HCT116 (cell line): ENCODE results near the gene BCS1L. TPM values are rescaled to one million over a fixed set of nuclear protein-coding genes. Genes with fewer than 3 reads are reported as not detected.

ENCODE experiments used
- ATAC-seq: fragments of 200-7000 bp; cut with Tn5 transposase; 2 replicates; pipeline ENCODE4 v1.9.1; 2020; ENCODE audit warnings: mild to moderate bottlenecking, moderate library complexity
- BruUV-seq: library from RNA; stranded (reverse); fragments of 400-500 nt; replicated peaks from 2 replicates; lab custom pipeline; 2021; lab: Mats Ljungman, UMichigan
- CTCF ChIA-PET: fragments of 300-600 bp; sonication (Branson Sonifier 250); formaldehyde crosslinking; loops from one replicate; lab custom pipeline; 2021; ENCODE audit warnings: antibody characterized with exemption; lab: Charles Lee
- POLR2A ChIA-PET: fragments of 300-600, 350-600 bp; sonication (Branson Sonifier 250); formaldehyde crosslinking; loops from one replicate; lab custom pipeline; 2021; ENCODE audit warnings: antibody characterized with exemption; lab: Charles Lee
- RAD21 ChIA-PET, 2 experiments: fragments of 300-600 bp; sonication (Branson Sonifier 250); formaldehyde crosslinking; loops; one replicate each; lab custom pipeline; 2023; ENCODE audit warnings: low total read pairs in 2 of 2; ENCODE audit not compliant: uncharacterized antibody in 2 of 2, unreplicated experiment in 2 of 2, low non-redundant PET in 1 of 2; lab: Charles Lee
- DNase-seq: peaks from one replicate; pipeline ENCODE4 v3.0.0-alpha.2; 2010; ENCODE audit warnings: low read depth, low spot score
- H2AFZ ChIP-seq: fragments of 200-600 bp; shearing (Covaris generic), sonication (generic); 2 replicates; pipeline ENCODE4 v1.6.1; 2017; ENCODE audit warnings: low read depth, mixed run types, mixed read lengths, antibody characterized with exemption, low read length; ENCODE audit not compliant: poor library complexity, severe bottlenecking
- H3K27ac ChIP-seq: 2 replicates; pipeline ENCODE4 v1.5.1; 2012; ENCODE audit warnings: low read depth, low read length
- H3K27me3 ChIP-seq: fragments of 200-600 bp; sonication (generic); 2 replicates; pipeline ENCODE4 v1.6.1; 2016; ENCODE audit warnings: mixed run types, low read length, mixed read lengths; ENCODE audit not compliant: insufficient read depth
- H3K36me3 ChIP-seq, 2 experiments: fragments of 200-500 bp in 1 of 2; fragments of 200-600 bp in 1 of 2; sonication (Bioruptor generic) in 1 of 2; sonication (generic) in 1 of 2; 2 replicates each; pipeline versions ENCODE4 v1.5.1 to v1.6.1; 2014 to 2016; ENCODE audit warnings: low read length in 2 of 2, inconsistent platforms in 1 of 2, mixed read lengths in 1 of 2, mixed run types in 1 of 2; ENCODE audit not compliant: insufficient read depth in 2 of 2, control insufficient read depth in 1 of 2
- H3K4me1 ChIP-seq, 2 experiments: fragments of 200-600 bp in 1 of 2; sonication (generic) in 1 of 2; 2 replicates each; pipeline versions ENCODE4 v1.5.1 to v1.6.1; 2012 to 2017; ENCODE audit warnings: low read length in 2 of 2, inconsistent platforms in 1 of 2, mild to moderate bottlenecking in 1 of 2, mixed read lengths in 1 of 2, mixed run types in 1 of 2, moderate library complexity in 1 of 2; ENCODE audit not compliant: insufficient read depth in 2 of 2, control insufficient read depth in 1 of 2
- H3K4me2 ChIP-seq: fragments of 200-600 bp; sonication (generic); 2 replicates; pipeline ENCODE4 v1.6.1; 2017; ENCODE audit warnings: mixed run types, low read length, mixed read lengths
- H3K4me3 ChIP-seq, 2 experiments: fragments of 200-600 bp in 1 of 2; sonication (generic) in 1 of 2; replicated peaks in 1 of 2; 2 replicates each; pipeline ENCODE4 v1.5.1; 2011 to 2016; ENCODE audit warnings: low read length in 2 of 2, control low read depth in 1 of 2, low read depth in 1 of 2, mild to moderate bottlenecking in 1 of 2, mixed read lengths in 1 of 2, mixed run types in 1 of 2
- H3K79me2 ChIP-seq: fragments of 200-600 bp; sonication (generic); 2 replicates; pipeline ENCODE4 v1.6.1; 2017; ENCODE audit warnings: mild to moderate bottlenecking, mixed run types, low read length, moderate library complexity, mixed read lengths; ENCODE audit not compliant: insufficient read depth
- H3K9ac ChIP-seq: fragments of 200-600 bp; sonication (generic); 2 replicates; pipeline ENCODE4 v1.6.1; 2016; ENCODE audit warnings: low read length, mixed read lengths
- H3K9me2 ChIP-seq: fragments of 200-600 bp; sonication (generic), shearing (Covaris generic); 2 replicates; pipeline ENCODE4 v1.6.1; 2017; ENCODE audit warnings: mixed run types, mild to moderate bottlenecking, moderate library complexity; ENCODE audit not compliant: insufficient read depth
- H3K9me3 ChIP-seq, 2 experiments: fragments of 200-500 bp in 1 of 2; fragments of 200-600 bp in 1 of 2; sonication (Bioruptor generic) in 1 of 2; sonication (generic) in 1 of 2; 2 replicates each; pipeline ENCODE4 v1.6.1; 2014 to 2017; ENCODE audit warnings: low read length in 2 of 2, mixed read lengths in 2 of 2, inconsistent platforms in 1 of 2, low read depth in 1 of 2, mild to moderate bottlenecking in 1 of 2, mixed run types in 1 of 2, moderate library complexity in 1 of 2; ENCODE audit not compliant: control insufficient read depth in 1 of 2, insufficient read depth in 1 of 2
- H4K20me1 ChIP-seq: fragments of 200-600 bp; sonication (generic), shearing (Covaris generic); 2 replicates; pipeline ENCODE4 v1.6.1; 2017; ENCODE audit warnings: mixed run types, mild to moderate bottlenecking, moderate library complexity; ENCODE audit not compliant: insufficient read depth
- CEBPB ChIP-seq: IDR thresholded peaks from 2 replicates; pipeline ENCODE4 v1.6.1; 2012; ENCODE audit warnings: low read depth
- EGR1 ChIP-seq: IDR thresholded peaks from 2 replicates; pipeline ENCODE4 v1.6.1; 2012; ENCODE audit warnings: low read depth
- ELF1 ChIP-seq: IDR thresholded peaks from 2 replicates; pipeline ENCODE4 v1.6.1; 2012; ENCODE audit warnings: low read depth, borderline replicate concordance
- EZH2phosphoT487 ChIP-seq: fragments of 200-600 bp; IDR thresholded peaks from 2 replicates; pipeline ENCODE4 v1.6.1; 2018; ENCODE audit warnings: antibody characterized with exemption, borderline replicate concordance
- FOSL1 ChIP-seq: IDR thresholded peaks from 2 replicates; pipeline ENCODE4 v1.6.1; 2012; ENCODE audit warnings: low read depth
- JUND ChIP-seq: IDR thresholded peaks from 2 replicates; pipeline ENCODE4 v1.6.1; 2012
- POLR2A ChIP-seq: IDR thresholded peaks from 2 replicates; pipeline ENCODE4 v1.7.0; 2011; ENCODE audit warnings: borderline replicate concordance; ENCODE audit not compliant: insufficient read depth, insufficient read length; ENCODE audit errors: extremely low read depth
- POLR2AphosphoS5 ChIP-seq: IDR thresholded peaks from 2 replicates; pipeline ENCODE4 v1.6.1; 2011; ENCODE audit warnings: mild to moderate bottlenecking, low read depth, low read length, moderate library complexity
- RAD21 ChIP-seq: IDR thresholded peaks from 2 replicates; pipeline ENCODE4 v1.6.1; 2012; ENCODE audit warnings: low read depth, mild to moderate bottlenecking
- SIN3A ChIP-seq: IDR thresholded peaks from 2 replicates; pipeline ENCODE4 v1.6.1; 2012; ENCODE audit warnings: low read depth
- SP1 ChIP-seq: IDR thresholded peaks from 2 replicates; pipeline ENCODE4 v1.6.1; 2012; ENCODE audit warnings: low read depth
- SRF ChIP-seq: IDR thresholded peaks from 2 replicates; pipeline ENCODE4 v1.6.1; 2012; ENCODE audit warnings: low read depth
- TCF7L2 ChIP-seq: IDR thresholded peaks from 2 replicates; pipeline ENCODE4 v1.7.0; 2011; ENCODE audit warnings: borderline replicate concordance, inconsistent platforms; ENCODE audit not compliant: insufficient read depth, insufficient read length; ENCODE audit errors: extremely low read depth
- ZFX ChIP-seq: fragments of 450-650 bp; IDR thresholded peaks from 2 replicates; pipeline ENCODE4 v1.6.1; 2017
- ZNF274 ChIP-seq: fragments of 200-500 bp; sonication (Bioruptor generic); IDR thresholded peaks from 2 replicates; pipeline ENCODE4 v1.6.1; 2014; ENCODE audit warnings: mild to moderate bottlenecking, low read depth, low read length, inconsistent platforms
- intact Hi-C: fragments of 100-400 bp; cut with micrococcal nuclease; formaldehyde crosslinking; loops from 2 replicates; pipeline ENCODE4 v1.10.0; 2022
- total RNA-seq: library from RNA; stranded (reverse); gene quantifications from one replicate; pipeline ENCODE4 v1.2.1, GENCODE V29; 2021; ENCODE audit not compliant: unreplicated experiment
- TF ChIP-seq, protein P1 (sequence below): IDR thresholded peaks from 2 replicates; pipeline ENCODE4 v1.6.1; 2012
- TF ChIP-seq, protein P2 (sequence below): IDR thresholded peaks from 2 replicates; pipeline ENCODE4 v1.6.1; 2012; ENCODE audit warnings: low read depth
- TF ChIP-seq, protein P3 (sequence below): IDR thresholded peaks from 2 replicates; pipeline ENCODE4 v1.6.1; 2011; ENCODE audit warnings: mild to moderate bottlenecking, low read length, moderate library complexity; ENCODE audit not compliant: insufficient replicate concordance; ENCODE audit errors: extremely low read depth

BCS1L gene
- total RNA-seq, 1 experiment from 2014 or later = 57.4 TPM

DNA sequence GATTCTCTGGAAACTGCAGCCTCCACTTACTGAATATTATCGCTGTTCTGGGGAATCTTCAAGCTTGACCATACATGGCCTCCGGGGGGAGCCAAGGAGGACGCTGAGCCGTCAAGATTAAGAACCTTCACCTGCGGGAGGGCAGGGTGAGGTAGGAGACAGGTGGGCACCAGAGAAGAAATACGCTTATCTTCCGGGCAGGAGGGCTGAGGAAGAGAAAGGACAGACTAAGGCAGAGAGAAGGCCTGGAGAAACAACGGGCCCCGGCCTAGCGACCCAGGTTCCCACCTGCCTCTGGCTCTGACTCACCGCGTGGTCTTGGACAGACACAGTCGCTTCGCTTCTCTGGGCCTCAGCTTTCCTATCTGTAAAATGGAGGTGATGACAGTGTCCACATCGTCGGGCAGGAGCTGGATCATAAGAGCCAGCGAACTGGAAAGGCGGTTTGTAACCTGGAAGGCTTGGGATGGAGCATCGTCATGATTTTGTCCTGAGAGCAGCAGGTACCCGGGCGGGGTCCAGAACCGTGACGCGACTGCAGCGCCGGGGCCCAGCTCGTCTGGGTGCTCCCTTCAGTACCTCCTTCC lies 719 bp upstream of the BCS1L start (continued):
- TF ChIP-seq ZFX (peak; percentile 78; the same call in 1 of the 2 replicates), ELF1 (no peak), JUND (no peak), SP1 (no peak)
- TF ChIP-seq, protein P1, sequence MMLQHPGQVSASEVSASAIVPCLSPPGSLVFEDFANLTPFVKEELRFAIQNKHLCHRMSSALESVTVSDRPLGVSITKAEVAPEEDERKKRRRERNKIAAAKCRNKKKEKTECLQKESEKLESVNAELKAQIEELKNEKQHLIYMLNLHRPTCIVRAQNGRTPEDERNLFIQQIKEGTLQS = no peak
- TF ChIP-seq, protein P2, sequence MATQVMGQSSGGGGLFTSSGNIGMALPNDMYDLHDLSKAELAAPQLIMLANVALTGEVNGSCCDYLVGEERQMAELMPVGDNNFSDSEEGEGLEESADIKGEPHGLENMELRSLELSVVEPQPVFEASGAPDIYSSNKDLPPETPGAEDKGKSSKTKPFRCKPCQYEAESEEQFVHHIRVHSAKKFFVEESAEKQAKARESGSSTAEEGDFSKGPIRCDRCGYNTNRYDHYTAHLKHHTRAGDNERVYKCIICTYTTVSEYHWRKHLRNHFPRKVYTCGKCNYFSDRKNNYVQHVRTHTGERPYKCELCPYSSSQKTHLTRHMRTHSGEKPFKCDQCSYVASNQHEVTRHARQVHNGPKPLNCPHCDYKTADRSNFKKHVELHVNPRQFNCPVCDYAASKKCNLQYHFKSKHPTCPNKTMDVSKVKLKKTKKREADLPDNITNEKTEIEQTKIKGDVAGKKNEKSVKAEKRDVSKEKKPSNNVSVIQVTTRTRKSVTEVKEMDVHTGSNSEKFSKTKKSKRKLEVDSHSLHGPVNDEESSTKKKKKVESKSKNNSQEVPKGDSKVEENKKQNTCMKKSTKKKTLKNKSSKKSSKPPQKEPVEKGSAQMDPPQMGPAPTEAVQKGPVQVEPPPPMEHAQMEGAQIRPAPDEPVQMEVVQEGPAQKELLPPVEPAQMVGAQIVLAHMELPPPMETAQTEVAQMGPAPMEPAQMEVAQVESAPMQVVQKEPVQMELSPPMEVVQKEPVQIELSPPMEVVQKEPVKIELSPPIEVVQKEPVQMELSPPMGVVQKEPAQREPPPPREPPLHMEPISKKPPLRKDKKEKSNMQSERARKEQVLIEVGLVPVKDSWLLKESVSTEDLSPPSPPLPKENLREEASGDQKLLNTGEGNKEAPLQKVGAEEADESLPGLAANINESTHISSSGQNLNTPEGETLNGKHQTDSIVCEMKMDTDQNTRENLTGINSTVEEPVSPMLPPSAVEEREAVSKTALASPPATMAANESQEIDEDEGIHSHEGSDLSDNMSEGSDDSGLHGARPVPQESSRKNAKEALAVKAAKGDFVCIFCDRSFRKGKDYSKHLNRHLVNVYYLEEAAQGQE = no peak
- TF ChIP-seq, all 23 proteins: peak for 5

DNA sequence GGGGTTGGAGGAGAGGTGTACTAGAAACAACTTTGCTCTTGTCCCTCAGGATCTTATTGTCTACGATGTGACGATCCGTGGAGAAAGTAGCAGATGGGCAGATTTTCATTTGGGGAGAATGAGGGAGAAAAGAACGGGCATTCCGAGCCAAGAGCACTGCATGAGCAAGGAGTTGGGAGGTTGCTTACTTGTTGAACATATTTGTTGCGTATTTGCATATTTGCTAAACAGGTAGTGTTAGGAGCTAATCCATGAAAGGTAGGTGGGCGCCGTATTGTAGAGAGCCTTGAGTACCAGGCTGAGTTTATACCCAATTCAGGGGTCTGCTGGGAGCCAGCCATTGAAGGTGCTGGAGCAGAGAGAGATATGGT lies 490 bp downstream of the BCS1L start:
- Histone ChIP-seq H3K9ac (peak overlapping the region; percentile 87), H3K79me2 (peaks cover 52% of the 10 kb centered on the region), H3K4me3 (peak overlapping the region; percentile 88 to 96)
- ATAC-seq = no peak
- TSS peak; percentile 89 for BruUV-seq
- intact Hi-C loops = loop anchor here (1.0 kb wide), 2 partner anchors 27 to 187 kb away; no protein-coding TSS in a partner anchor
- no peak for TF ChIP-seq FOSL1
- TF ChIP-seq POLR2A = no peak
- no peak for TF ChIP-seq ZNF274
- no peak for TF ChIP-seq EZH2phosphoT487
- no peak for TF ChIP-seq POLR2AphosphoS5
- TF ChIP-seq EGR1 = no peak
- TF ChIP-seq SP1 = no peak
- no peak for TF ChIP-seq JUND
- TF ChIP-seq, protein P3, sequence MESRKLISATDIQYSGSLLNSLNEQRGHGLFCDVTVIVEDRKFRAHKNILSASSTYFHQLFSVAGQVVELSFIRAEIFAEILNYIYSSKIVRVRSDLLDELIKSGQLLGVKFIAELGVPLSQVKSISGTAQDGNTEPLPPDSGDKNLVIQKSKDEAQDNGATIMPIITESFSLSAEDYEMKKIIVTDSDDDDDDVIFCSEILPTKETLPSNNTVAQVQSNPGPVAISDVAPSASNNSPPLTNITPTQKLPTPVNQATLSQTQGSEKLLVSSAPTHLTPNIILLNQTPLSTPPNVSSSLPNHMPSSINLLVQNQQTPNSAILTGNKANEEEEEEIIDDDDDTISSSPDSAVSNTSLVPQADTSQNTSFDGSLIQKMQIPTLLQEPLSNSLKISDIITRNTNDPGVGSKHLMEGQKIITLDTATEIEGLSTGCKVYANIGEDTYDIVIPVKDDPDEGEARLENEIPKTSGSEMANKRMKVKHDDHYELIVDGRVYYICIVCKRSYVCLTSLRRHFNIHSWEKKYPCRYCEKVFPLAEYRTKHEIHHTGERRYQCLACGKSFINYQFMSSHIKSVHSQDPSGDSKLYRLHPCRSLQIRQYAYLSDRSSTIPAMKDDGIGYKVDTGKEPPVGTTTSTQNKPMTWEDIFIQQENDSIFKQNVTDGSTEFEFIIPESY = no peak
- no peak for TF ChIP-seq RAD21
- TF ChIP-seq SRF = no peak
- no peak for TF ChIP-seq SIN3A
- no peak for TF ChIP-seq TCF7L2
- TF ChIP-seq ELF1 = no peak
- TF ChIP-seq CEBPB = no peak
- TF ChIP-seq, protein P1 = no peak
- TF ChIP-seq, all 23 proteins: peak for 0
- Histone ChIP-seq H3K36me3 (peaks cover 24 to 61% of the 10 kb centered on the region in 2 experiments), H3K4me1 (peaks cover 0 to 19% of the 10 kb centered on the region in 2 experiments; a peak in 2 of 4 replicates), H3K27me3 (no peaks in the 10 kb centered on the region), H2AFZ (no peak overlapping the region), H4K20me1 (no peaks in the 10 kb centered on the region; the same call in 1 of the 2 replicates), H3K9me3 (no peaks in the 10 kb centered on the region), H3K4me2 (peak overlapping the region; percentile 96), H3K27ac (peak overlapping the region; percentile 70), H3K9me2 (no peaks in the 10 kb centered on the region)
- DNase-seq = no peak
- ChIA-PET RAD21 (interaction anchor here (0.6 to 2.6 kb wide), 5 partner anchors 12 to 188 kb away, joined by 3 to 9 read pairs (median 6); partner anchors contain the start of genes RNF25 (in 1 of the 2), STK36 (in 1 of the 2) and TTLL4 (in 1 of the 2)), POLR2A (interaction anchor here (0.6 to 2.9 kb wide), 4 partner anchors 9 to 187 kb away, joined by 3 to 20 read pairs (median 4); partner anchors contain the start of genes RNF25 and STK36), CTCF (interaction anchor here (0.8 to 3.1 kb wide), 10 partner anchors 10 to 302 kb away, joined by 3 to 71 read pairs (median 6); partner anchors contain the start of genes RNF25, STK36 and TTLL4)
